ENCODE measurements around the gene DENND2D. TPM values are rescaled to one million over a fixed set of nuclear protein-coding genes. Genes with fewer than 3 reads are reported as not detected.

DENND2D gene
- total and polyA plus RNA-seq, 2 experiments from 2014 or later: 2.5 to 3.0 TPM

DNA sequence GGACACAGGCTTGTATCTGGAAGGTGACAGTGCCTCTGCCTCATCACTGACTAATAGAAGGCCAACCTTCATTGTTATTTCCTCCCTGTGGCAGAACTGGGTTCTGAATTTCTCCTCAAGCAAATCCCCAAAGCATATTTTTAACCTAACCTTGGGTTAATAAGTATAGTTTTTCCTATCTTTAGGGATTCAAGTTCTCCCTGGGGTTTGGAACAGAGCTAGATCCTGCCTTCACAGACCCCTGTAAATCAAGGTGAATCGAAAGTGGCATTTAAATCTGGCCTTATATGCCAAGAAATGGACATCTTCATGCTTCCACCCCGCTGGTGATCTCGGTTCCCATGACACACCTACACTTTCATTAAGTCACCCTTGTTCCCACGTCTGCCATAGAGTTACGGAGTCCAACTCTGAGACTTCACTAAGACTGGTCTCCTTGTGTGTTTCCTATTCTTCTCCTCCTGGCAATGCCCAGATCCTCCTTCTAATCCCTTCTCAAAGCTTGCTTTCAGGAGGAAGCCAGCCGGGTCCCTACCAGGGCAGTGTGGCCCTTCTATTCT, 22.8 kb upstream of the DENND2D start:
- Histone ChIP-seq H3K27me3 (ENCODE audit: insufficient read depth) (no peaks in the 10 kb centered on the region), H3K79me2 (replicated peaks; ENCODE audit: insufficient read depth) (no peaks in the 10 kb centered on the region), H4K20me1 (replicated peaks; ENCODE audit: insufficient read depth) (no peaks in the 10 kb centered on the region), H3K4me1 (ENCODE audit: insufficient read depth) (peaks cover 16% of the 10 kb centered on the region), H3K36me3 (ENCODE audit: insufficient read depth) (no peaks in the 10 kb centered on the region), H3K9me2 (ENCODE audit: insufficient read depth) (no peaks in the 10 kb centered on the region), H2AFZ (0 out of 2 replicates have a peak overlapping the region, but pooled peaks have one; percentile 39), H3K4me3 (no peak overlapping the region), H3K27ac (ENCODE audit: low read depth) (no peak overlapping the region), H3F3A (replicated peaks; ENCODE audit: low read depth) (no peaks in the 10 kb centered on the region), H3K4me2 (no peak overlapping the region)
- Mint-ChIP-seq H3K4me3 (no peak overlapping the region), H3K27me3 (ENCODE audit: insufficient read depth, low read depth, poor library complexity) (peaks cover 16% of the 10 kb centered on the region), H3K4me1 (peaks cover 34% of the 10 kb centered on the region), H3K9me3 (no peaks in the 10 kb centered on the region), H3K27ac (no peak overlapping the region), H3K36me3 (ENCODE audit: low read depth) (no peaks in the 10 kb centered on the region)
- no peak for DNase-seq (ENCODE audit: low spot score)
- ATAC-seq: no peak
- no peak for TF ChIP-seq EZH2 (IDR thresholded peaks at IDR 0.05; ENCODE audit: low read depth, unreplicated experiment)
- TF ChIP-seq, protein P1, sequence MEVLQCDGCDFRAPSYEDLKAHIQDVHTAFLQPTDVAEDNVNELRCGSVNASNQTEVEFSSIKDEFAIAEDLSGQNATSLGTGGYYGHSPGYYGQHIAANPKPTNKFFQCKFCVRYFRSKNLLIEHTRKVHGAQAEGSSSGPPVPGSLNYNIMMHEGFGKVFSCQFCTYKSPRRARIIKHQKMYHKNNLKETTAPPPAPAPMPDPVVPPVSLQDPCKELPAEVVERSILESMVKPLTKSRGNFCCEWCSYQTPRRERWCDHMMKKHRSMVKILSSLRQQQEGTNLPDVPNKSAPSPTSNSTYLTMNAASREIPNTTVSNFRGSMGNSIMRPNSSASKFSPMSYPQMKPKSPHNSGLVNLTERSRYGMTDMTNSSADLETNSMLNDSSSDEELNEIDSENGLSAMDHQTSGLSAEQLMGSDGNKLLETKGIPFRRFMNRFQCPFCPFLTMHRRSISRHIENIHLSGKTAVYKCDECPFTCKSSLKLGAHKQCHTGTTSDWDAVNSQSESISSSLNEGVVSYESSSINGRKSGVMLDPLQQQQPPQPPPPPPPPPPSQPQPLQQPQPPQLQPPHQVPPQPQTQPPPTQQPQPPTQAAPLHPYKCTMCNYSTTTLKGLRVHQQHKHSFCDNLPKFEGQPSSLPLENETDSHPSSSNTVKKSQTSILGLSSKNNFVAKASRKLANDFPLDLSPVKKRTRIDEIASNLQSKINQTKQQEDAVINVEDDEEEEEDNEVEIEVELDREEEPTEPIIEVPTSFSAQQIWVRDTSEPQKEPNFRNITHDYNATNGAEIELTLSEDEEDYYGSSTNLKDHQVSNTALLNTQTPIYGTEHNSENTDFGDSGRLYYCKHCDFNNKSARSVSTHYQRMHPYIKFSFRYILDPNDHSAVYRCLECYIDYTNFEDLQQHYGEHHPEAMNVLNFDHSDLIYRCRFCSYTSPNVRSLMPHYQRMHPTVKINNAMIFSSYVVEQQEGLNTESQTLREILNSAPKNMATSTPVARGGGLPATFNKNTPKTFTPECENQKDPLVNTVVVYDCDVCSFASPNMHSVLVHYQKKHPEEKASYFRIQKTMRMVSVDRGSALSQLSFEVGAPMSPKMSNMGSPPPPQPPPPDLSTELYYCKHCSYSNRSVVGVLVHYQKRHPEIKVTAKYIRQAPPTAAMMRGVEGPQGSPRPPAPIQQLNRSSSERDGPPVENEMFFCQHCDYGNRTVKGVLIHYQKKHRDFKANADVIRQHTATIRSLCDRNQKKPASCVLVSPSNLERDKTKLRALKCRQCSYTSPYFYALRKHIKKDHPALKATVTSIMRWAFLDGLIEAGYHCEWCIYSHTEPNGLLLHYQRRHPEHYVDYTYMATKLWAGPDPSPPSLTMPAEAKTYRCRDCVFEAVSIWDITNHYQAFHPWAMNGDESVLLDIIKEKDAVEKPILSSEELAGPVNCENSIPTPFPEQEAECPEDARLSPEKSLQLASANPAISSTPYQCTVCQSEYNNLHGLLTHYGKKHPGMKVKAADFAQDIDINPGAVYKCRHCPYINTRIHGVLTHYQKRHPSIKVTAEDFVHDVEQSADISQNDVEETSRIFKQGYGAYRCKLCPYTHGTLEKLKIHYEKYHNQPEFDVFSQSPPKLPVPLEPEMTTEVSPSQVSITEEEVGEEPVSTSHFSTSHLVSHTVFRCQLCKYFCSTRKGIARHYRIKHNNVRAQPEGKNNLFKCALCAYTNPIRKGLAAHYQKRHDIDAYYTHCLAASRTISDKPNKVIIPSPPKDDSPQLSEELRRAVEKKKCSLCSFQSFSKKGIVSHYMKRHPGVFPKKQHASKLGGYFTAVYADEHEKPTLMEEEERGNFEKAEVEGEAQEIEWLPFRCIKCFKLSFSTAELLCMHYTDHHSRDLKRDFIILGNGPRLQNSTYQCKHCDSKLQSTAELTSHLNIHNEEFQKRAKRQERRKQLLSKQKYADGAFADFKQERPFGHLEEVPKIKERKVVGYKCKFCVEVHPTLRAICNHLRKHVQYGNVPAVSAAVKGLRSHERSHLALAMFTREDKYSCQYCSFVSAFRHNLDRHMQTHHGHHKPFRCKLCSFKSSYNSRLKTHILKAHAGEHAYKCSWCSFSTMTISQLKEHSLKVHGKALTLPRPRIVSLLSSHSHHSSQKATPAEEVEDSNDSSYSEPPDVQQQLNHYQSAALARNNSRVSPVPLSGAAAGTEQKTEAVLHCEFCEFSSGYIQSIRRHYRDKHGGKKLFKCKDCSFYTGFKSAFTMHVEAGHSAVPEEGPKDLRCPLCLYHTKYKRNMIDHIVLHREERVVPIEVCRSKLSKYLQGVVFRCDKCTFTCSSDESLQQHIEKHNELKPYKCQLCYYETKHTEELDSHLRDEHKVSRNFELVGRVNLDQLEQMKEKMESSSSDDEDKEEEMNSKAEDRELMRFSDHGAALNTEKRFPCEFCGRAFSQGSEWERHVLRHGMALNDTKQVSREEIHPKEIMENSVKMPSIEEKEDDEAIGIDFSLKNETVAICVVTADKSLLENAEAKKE (CRISPR knock-in tag; IDR thresholded peaks at IDR 0.05): no peak

DNA sequence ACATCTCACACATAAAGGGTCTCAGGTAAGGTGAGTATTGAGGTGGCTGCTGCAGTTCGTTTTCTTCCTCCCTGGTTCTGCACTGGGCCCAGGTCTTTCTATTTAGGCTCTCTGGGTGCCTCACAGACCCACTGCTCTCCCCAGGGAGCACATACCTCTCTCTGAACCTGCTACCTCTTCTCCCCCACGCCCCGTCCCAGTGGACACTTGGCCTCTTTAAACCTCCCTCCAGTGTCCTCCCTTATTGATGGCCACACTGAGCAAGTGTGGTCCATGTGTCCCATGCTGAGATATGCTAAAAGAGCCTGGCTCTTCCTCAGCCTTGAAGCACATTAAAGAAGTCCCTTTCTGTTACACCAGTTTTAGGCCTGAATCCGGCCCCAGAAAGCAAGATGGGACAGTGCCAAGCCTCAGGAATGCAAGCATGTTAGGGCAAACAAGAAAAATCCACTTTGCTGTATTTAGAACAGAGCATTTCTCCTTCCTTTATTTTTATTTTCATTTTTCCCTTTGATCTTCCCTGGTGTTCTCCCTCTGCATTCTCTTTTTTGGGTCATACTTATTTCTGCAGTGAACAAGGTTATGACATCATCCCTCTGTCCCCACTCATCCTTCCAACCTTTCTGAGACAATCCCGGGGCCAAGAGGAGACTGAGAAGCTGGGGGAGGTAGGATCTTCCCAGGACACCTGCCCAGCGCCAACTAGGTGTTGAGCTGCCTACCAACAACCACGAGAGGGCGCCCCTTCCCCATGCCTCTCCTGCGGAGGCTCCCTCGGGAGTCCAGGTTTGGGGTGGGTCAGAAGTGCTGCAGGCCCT, 22.1 kb upstream of the DENND2D start:
- peaks cover 20% of the 10 kb centered on the region for H3K4me1 ChIP-seq (ENCODE audit: insufficient read depth)
- H3F3A ChIP-seq (replicated peaks; ENCODE audit: low read depth): no peaks in the 10 kb centered on the region
- Mint-ChIP-seq H3K36me3 (ENCODE audit: low read depth) (no peaks in the 10 kb centered on the region), H3K27ac (no peak overlapping the region), H3K27me3 (ENCODE audit: insufficient read depth, low read depth, poor library complexity) (peaks cover 16% of the 10 kb centered on the region), H3K4me1 (peaks cover 40% of the 10 kb centered on the region), H3K4me3 (no peak overlapping the region), H3K9me3 (no peaks in the 10 kb centered on the region)
- H2AFZ ChIP-seq: peak overlapping the region; percentile 31; the same call in 1 of the 2 replicates
- H4K20me1 ChIP-seq (replicated peaks; ENCODE audit: insufficient read depth): no peaks in the 10 kb centered on the region
- peaks cover 5% of the 10 kb centered on the region; the same call in 1 of the 2 replicates for H3K9me2 ChIP-seq (ENCODE audit: insufficient read depth)
- no peaks in the 10 kb centered on the region for H3K79me2 ChIP-seq (replicated peaks; ENCODE audit: insufficient read depth)
- no peak for TF ChIP-seq CREB1 (CRISPR knock-in tag; IDR thresholded peaks at IDR 0.05; ENCODE audit: low read depth)
- TF ChIP-seq, protein P2, sequence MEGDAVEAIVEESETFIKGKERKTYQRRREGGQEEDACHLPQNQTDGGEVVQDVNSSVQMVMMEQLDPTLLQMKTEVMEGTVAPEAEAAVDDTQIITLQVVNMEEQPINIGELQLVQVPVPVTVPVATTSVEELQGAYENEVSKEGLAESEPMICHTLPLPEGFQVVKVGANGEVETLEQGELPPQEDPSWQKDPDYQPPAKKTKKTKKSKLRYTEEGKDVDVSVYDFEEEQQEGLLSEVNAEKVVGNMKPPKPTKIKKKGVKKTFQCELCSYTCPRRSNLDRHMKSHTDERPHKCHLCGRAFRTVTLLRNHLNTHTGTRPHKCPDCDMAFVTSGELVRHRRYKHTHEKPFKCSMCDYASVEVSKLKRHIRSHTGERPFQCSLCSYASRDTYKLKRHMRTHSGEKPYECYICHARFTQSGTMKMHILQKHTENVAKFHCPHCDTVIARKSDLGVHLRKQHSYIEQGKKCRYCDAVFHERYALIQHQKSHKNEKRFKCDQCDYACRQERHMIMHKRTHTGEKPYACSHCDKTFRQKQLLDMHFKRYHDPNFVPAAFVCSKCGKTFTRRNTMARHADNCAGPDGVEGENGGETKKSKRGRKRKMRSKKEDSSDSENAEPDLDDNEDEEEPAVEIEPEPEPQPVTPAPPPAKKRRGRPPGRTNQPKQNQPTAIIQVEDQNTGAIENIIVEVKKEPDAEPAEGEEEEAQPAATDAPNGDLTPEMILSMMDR (conservative IDR thresholded peaks at IDR 0.05; ENCODE audit: low read depth in 2 of 2): peak; percentile 93 to 99
- H3K27ac ChIP-seq (ENCODE audit: low read depth): no peak overlapping the region
- H3K36me3 ChIP-seq (ENCODE audit: insufficient read depth): no peaks in the 10 kb centered on the region
- no peaks in the 10 kb centered on the region for H3K27me3 ChIP-seq (ENCODE audit: insufficient read depth)
- peak; percentile 89 for DNase-seq (ENCODE audit: low spot score)
- no peak overlapping the region for H3K4me2 ChIP-seq
- ATAC-seq: peak; percentile 95
- H3K4me3 ChIP-seq: no peak overlapping the region
